Measurements from ENCODE around the gene RAB3GAP1. TPM values are rescaled to one million over a fixed set of nuclear protein-coding genes. Genes with fewer than 3 reads are reported as not detected.
"Not testable (repeated sequence)": the region's sequence is repeated elsewhere in the genome, so short reads cannot be mapped to it uniquely, and the experiment has no call there.

Gene RAB3GAP1
- total RNA-seq, 2 experiments from 2014 or later: 34.5 to 39.8 TPM

- ATAC-seq; DNase-seq; H3K4me3 Mint-ChIP-seq; intact Hi-C loops (cut with DNase I, micrococcal nuclease); H3K27ac Mint-ChIP-seq; H3K9me3 Mint-ChIP-seq (ENCODE audit: low read depth); POLR2A ChIA-PET; H3K27me3 Mint-ChIP-seq: not testable (repeated sequence)
- H3K36me3 Mint-ChIP-seq (ENCODE audit: low read depth): peaks cover 48% of the 10 kb centered on the region
- CTCF ChIA-PET: interaction anchor here (0.6 kb wide), 1 partner anchor 42 kb away, joined by 4 read pairs; no protein-coding TSS in a partner anchor
- peaks cover 11% of the 10 kb centered on the region for H3K4me1 Mint-ChIP-seq
These were observed 53.6 kb downstream of the RAB3GAP1 start for GRCh38 chr2:135105513-135106316.

DNA sequence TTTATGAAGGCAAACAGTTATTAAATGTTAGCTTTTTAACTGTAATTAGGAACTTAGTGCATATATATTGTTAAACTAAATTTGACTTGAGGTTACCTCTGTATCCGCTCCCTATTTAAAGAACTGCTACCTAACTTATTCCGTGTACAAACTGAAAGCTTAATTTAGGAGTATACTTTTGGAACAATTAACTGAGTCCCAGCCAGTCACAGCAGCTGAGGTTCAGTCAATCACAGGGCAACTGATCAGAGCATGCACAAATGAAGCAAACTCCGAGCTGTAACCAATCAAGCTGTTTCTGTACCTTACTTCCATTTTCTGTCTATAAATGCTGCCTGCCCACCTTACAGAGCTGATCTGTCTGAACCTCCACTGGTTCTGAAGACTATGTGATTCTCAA, 61.2 kb downstream of the RAB3GAP1 start:
- no peak for ATAC-seq
- ChIA-PET POLR2A (no interaction called here), CTCF (no interaction called here)
- no peaks in the 10 kb centered on the region for H3K9me3 Mint-ChIP-seq (ENCODE audit: low read depth)
- peaks cover 15% of the 10 kb centered on the region for H3K36me3 Mint-ChIP-seq (ENCODE audit: low read depth)
- intact Hi-C loops (cut with DNase I, micrococcal nuclease): no loop called here
- H3K4me1 Mint-ChIP-seq: no peaks in the 10 kb centered on the region
- H3K27me3 Mint-ChIP-seq: no peaks in the 10 kb centered on the region
- no peak overlapping the region for H3K4me3 Mint-ChIP-seq
- no peak for DNase-seq
- H3K27ac Mint-ChIP-seq: no peak overlapping the region

DNA sequence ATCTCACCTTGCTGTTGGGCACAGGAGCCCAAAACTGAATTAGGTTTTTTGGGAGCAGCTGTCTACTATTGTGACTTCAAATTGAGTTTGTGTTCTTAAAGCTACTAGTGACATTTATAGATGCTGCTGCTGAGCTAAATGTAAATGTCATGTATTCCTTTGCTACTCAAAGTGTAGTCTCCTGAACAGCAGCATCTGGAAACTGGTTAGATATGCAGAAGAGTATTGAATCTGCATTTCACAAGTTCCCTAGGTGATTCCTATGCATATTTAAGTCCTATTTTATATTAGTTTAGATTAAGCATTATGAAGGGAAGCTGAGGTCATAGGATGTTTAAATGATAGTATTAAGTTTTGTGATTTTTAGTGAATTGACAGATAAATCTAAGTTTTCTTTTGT, 67.5 kb downstream of the RAB3GAP1 start:
- Mint-ChIP-seq H3K9me3 (ENCODE audit: low read depth) (no peaks in the 10 kb centered on the region), H3K36me3 (ENCODE audit: low read depth) (peaks cover 10% of the 10 kb centered on the region)
- CTCF ChIA-PET: interaction anchor here (1.2 kb wide), 1 partner anchor 10 kb away, joined by 5 read pairs; no protein-coding TSS in a partner anchor

DNA sequence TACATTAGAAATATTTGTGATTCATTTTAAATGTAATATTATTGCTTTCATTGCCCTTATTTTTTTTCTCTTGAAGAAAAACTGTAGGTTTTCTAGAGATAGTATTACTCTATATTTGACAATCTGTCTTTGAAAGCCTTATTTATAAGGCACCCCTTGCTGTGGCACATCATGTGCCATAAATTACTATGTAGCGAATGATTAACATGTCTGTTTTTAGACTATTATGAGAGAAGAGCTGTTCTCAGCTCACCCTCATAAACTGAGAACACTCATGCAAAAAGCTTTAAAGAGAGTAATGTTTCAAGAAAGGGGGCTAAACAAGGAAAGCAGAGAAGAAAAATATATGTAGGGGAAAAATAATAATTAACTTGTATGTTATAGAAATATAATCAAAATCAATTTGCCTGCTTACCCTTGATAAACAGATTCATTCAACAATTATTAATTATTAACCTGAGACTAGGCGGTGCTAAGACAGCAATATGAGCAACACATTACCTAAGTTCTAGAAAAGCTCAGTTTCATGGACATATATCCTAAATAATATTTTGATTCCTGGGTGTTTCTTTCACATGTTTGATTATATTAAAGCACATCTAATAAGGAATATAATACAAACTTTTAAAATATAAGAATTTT, 69.0 kb downstream of the RAB3GAP1 start:
- H3K27me3 Mint-ChIP-seq: no peaks in the 10 kb centered on the region
- intact Hi-C loops (cut with DNase I, micrococcal nuclease): no loop called here
- H3K4me1 Mint-ChIP-seq: peaks cover 3% of the 10 kb centered on the region
- no peak for ATAC-seq
- DNase-seq: no peak
- no peak overlapping the region for H3K27ac Mint-ChIP-seq
- no peak overlapping the region for H3K4me3 Mint-ChIP-seq
- ChIA-PET POLR2A (no interaction called here), CTCF (interaction anchor here (0.6 to 1.1 kb wide), 2 partner anchors 54 to 214 kb away, joined by 3 read pairs; no protein-coding TSS in a partner anchor)
- H3K36me3 Mint-ChIP-seq (ENCODE audit: low read depth): peaks cover 13% of the 10 kb centered on the region
- no peaks in the 10 kb centered on the region for H3K9me3 Mint-ChIP-seq (ENCODE audit: low read depth)

More for the DNA sequence above, 67.5 kb downstream of the RAB3GAP1 start:
- POLR2A ChIA-PET: no interaction called here
- H3K27me3 Mint-ChIP-seq: no peaks in the 10 kb centered on the region
- no peak overlapping the region for H3K27ac Mint-ChIP-seq
- intact Hi-C loops (cut with DNase I, micrococcal nuclease): no loop called here
- H3K4me3 Mint-ChIP-seq: no peak overlapping the region
- DNase-seq (no peak), ATAC-seq (no peak)
- H3K4me1 Mint-ChIP-seq: no peaks in the 10 kb centered on the region

DNA sequence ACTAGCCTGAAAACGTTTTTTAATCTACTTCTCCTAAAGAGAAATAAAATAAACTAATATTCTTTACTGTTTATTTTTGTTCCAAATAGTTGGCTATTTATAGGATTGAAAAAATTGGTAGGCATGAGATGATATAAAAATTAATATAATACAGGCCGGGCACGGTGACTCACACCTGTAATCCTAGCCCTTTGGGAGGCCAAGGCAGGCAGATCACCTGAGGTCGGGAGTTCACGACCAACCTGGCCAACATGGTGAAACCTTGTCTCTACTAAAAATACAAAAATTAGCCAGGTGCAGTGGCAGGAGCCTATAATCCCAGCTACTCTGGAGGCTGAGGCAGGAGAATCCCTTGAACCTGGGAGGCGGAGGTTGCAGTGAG, 69.6 kb downstream of the RAB3GAP1 start:
- POLR2A ChIA-PET; intact Hi-C loops (cut with DNase I, micrococcal nuclease); H3K9me3 Mint-ChIP-seq (ENCODE audit: low read depth); H3K27me3 Mint-ChIP-seq; H3K4me1 Mint-ChIP-seq; H3K27ac Mint-ChIP-seq; H3K4me3 Mint-ChIP-seq; ATAC-seq; DNase-seq: not testable (repeated sequence)
- CTCF ChIA-PET: interaction anchor here (0.6 to 1.1 kb wide), 3 partner anchors 13 to 117 kb away, joined by 3 to 4 read pairs (median 3); no protein-coding TSS in a partner anchor
- H3K36me3 Mint-ChIP-seq (ENCODE audit: low read depth): peaks cover 13% of the 10 kb centered on the region

- intact Hi-C loops (cut with DNase I, micrococcal nuclease): no loop called here
- H3K9me3 Mint-ChIP-seq (ENCODE audit: low read depth): no peaks in the 10 kb centered on the region
- DNase-seq (no peak), ATAC-seq (peak; percentile 91)
- peak overlapping the region; percentile 85 for H3K27ac Mint-ChIP-seq
- H3K36me3 Mint-ChIP-seq (ENCODE audit: low read depth): peaks cover 25% of the 10 kb centered on the region
- H3K4me3 Mint-ChIP-seq: no peak overlapping the region
- ChIA-PET POLR2A (no interaction called here), CTCF (interaction anchor here (0.6 to 0.7 kb wide), 3 partner anchors 32 to 137 kb away, joined by 3 read pairs; no protein-coding TSS in a partner anchor)
- H3K4me1 Mint-ChIP-seq: peaks cover 3% of the 10 kb centered on the region
- no peaks in the 10 kb centered on the region for H3K27me3 Mint-ChIP-seq
These were observed 73.1 kb downstream of the RAB3GAP1 start for GRCh38 chr2:135124924-135125886.

GRCh38 chr2:135125940-135126339, 73.8 kb downstream of the RAB3GAP1 start:
- Mint-ChIP-seq H3K9me3 (ENCODE audit: low read depth) (no peaks in the 10 kb centered on the region), H3K36me3 (ENCODE audit: low read depth) (peaks cover 26% of the 10 kb centered on the region), H3K4me3 (no peak overlapping the region), H3K27ac (peak overlapping the region; percentile 85), H3K27me3 (no peaks in the 10 kb centered on the region), H3K4me1 (peaks cover 3% of the 10 kb centered on the region)
- intact Hi-C loops (cut with DNase I, micrococcal nuclease): no loop called here
- no peak for DNase-seq
- no peak for ATAC-seq
- ChIA-PET POLR2A (no interaction called here), CTCF (interaction anchor here (0.6 to 0.7 kb wide), 3 partner anchors 31 to 138 kb away, joined by 3 read pairs; no protein-coding TSS in a partner anchor)

DNA sequence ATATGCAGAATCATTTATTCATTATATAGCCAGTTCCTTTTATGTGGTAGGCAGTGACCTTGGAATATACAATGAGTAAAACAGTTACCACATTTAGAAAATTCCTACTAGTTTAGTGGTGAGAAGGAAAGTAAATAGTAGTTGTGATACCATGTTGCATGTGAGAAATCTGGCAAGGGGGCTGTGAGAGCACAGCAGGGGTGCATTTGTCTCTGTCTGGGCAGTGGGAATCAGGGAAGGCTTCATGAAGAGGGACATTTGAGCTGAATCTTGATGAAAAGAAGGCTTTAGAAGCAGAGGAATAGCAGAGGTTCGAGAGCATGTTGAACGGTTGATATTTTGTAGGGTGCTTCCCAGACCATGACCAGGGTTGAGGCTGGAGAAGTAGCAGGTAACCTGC, 78.7 kb downstream of the RAB3GAP1 start:
- intact Hi-C loops (cut with DNase I, micrococcal nuclease): no loop called here
- peak overlapping the region; percentile 27 for H3K27ac Mint-ChIP-seq
- CTCF ChIA-PET: no interaction called here
- H3K9me3 Mint-ChIP-seq (ENCODE audit: low read depth): no peaks in the 10 kb centered on the region
- peaks cover 49% of the 10 kb centered on the region for H3K36me3 Mint-ChIP-seq (ENCODE audit: low read depth)
- no peak for ATAC-seq
- POLR2A ChIA-PET: interaction anchor here (0.5 kb wide), 1 partner anchor 175 kb away, joined by 4 read pairs; no protein-coding TSS in a partner anchor
- no peak for DNase-seq
- no peaks in the 10 kb centered on the region for H3K27me3 Mint-ChIP-seq
- peaks cover 8% of the 10 kb centered on the region for H3K4me1 Mint-ChIP-seq
- no peak overlapping the region for H3K4me3 Mint-ChIP-seq

DNA sequence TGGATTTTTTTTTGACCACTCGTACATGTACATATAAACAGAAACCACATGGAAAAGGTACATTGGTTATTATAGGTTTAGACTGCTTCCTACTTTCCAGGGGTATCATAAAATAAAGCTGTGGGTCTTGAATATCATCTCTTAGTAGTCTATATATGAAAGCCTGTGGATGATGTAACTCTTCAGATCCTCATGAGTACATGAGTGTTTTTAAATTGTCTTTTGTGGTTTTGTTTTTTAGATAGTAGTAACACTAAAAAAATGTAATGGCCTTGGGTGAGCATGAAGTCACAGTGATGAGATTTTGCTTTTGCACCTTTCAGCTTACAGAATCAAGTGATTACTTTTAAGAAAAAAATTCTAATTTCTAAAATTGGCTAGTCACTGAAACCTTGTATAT, 80.2 kb downstream of the RAB3GAP1 start:
- peaks cover 56% of the 10 kb centered on the region for H3K36me3 Mint-ChIP-seq (ENCODE audit: low read depth)
- no peak overlapping the region for H3K4me3 Mint-ChIP-seq
- CTCF ChIA-PET: interaction anchor here (0.6 kb wide), 1 partner anchor 126 kb away, joined by 3 read pairs; no protein-coding TSS in a partner anchor
- no peak for DNase-seq
- POLR2A ChIA-PET: no interaction called here
- no peaks in the 10 kb centered on the region for H3K27me3 Mint-ChIP-seq
- H3K27ac Mint-ChIP-seq: no peak overlapping the region
- ATAC-seq: no peak
- intact Hi-C loops (cut with DNase I, micrococcal nuclease): no loop called here
- H3K9me3 Mint-ChIP-seq (ENCODE audit: low read depth): no peaks in the 10 kb centered on the region
- peaks cover 8% of the 10 kb centered on the region for H3K4me1 Mint-ChIP-seq

GRCh38 chr2:135140606-135141005, 88.5 kb downstream of the RAB3GAP1 start:
- no peaks in the 10 kb centered on the region for H3K27me3 Mint-ChIP-seq
- intact Hi-C loops (cut with DNase I, micrococcal nuclease): no loop called here
- ATAC-seq (no peak), DNase-seq (no peak)
- CTCF ChIA-PET: no interaction called here
- no peak overlapping the region for H3K4me3 Mint-ChIP-seq
- H3K27ac Mint-ChIP-seq: no peak overlapping the region
- peaks cover 69% of the 10 kb centered on the region for H3K36me3 Mint-ChIP-seq (ENCODE audit: low read depth)
- H3K4me1 Mint-ChIP-seq: peaks cover 2% of the 10 kb centered on the region
- H3K9me3 Mint-ChIP-seq (ENCODE audit: low read depth): peaks cover 8% of the 10 kb centered on the region
- POLR2A ChIA-PET: no interaction called here

DNA sequence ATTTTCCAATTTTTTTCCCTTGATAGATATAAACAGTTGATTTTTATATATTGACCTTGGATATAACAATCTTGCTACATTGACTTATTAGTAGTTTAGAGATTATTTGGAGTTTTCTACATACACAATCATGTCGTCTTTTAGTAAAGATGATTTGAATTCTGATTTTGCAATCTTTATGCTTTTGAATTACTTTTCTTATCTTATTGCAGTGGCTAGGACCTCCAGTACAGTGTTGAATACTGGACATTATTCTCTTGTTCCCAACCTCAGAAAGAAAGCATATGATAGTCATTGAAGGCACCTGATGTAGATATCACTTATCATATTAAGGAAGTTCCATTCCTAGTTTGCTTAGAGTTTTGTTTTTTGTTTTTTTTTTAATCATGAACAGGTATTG, 90.2 kb downstream of the RAB3GAP1 start:
- ChIA-PET CTCF (no interaction called here), POLR2A (no interaction called here)
- peaks cover 56% of the 10 kb centered on the region for H3K36me3 Mint-ChIP-seq (ENCODE audit: low read depth)
- intact Hi-C loops (cut with DNase I, micrococcal nuclease): no loop called here
- no peak for DNase-seq
- H3K4me3 Mint-ChIP-seq: no peak overlapping the region
- no peak for ATAC-seq
- no peaks in the 10 kb centered on the region for H3K27me3 Mint-ChIP-seq
- peaks cover 8% of the 10 kb centered on the region for H3K9me3 Mint-ChIP-seq (ENCODE audit: low read depth)
- no peak overlapping the region for H3K27ac Mint-ChIP-seq
- peaks cover 2% of the 10 kb centered on the region for H3K4me1 Mint-ChIP-seq

Data from activated CD4-positive, alpha-beta T cell treated with anti-CD3 and anti-CD28 coated beads for 36 hours (primary cell).